ENCODE results near the gene SNCB.

SNCB gene

GRCh38 chr5:176671890-176672747 is 41.8 kb upstream of the SNCB start:
- Histone ChIP-seq H3K9me3 (ENCODE audit: severe bottlenecking) (no peaks in the 10 kb centered on the region), H3K27me3 (ENCODE audit: insufficient read depth, poor library complexity, severe bottlenecking) (peaks cover 13% of the 10 kb centered on the region), H3K4me1 (ENCODE audit: insufficient read depth, poor library complexity, severe bottlenecking) (no peaks in the 10 kb centered on the region), H3K36me3 (ENCODE audit: low read depth) (no peaks in the 10 kb centered on the region), H3K4me3 (ENCODE audit: severe bottlenecking) (no peak overlapping the region), H3K27ac (ENCODE audit: poor library complexity, severe bottlenecking) (no peak overlapping the region)
- no peak for TF ChIP-seq CTCF (IDR thresholded peaks at IDR 0.05; ENCODE audit: poor library complexity, severe bottlenecking)
- no peak for ATAC-seq (ENCODE audit: low read depth)
- no peak for DNase-seq (ENCODE audit: low spot score)

GRCh38 chr5:176671399-176671798 is 41.1 kb upstream of the SNCB start:
- H3K36me3 ChIP-seq (ENCODE audit: low read depth), result no peaks in the 10 kb centered on the region
- no peak overlapping the region for H3K4me3 ChIP-seq (ENCODE audit: severe bottlenecking)
- no peaks in the 10 kb centered on the region for H3K4me1 ChIP-seq (ENCODE audit: insufficient read depth, poor library complexity, severe bottlenecking)
- H3K27ac ChIP-seq (ENCODE audit: poor library complexity, severe bottlenecking), result no peak overlapping the region
- H3K9me3 ChIP-seq (ENCODE audit: severe bottlenecking), result no peaks in the 10 kb centered on the region
- ATAC-seq (ENCODE audit: low read depth), result no peak
- peaks cover 15% of the 10 kb centered on the region for H3K27me3 ChIP-seq (ENCODE audit: insufficient read depth, poor library complexity, severe bottlenecking)
- DNase-seq (ENCODE audit: low spot score), result no peak
- no peak for TF ChIP-seq CTCF (IDR thresholded peaks at IDR 0.05; ENCODE audit: poor library complexity, severe bottlenecking)

GRCh38 chr5:176670449-176670848 is 40.1 kb upstream of the SNCB start:
- H3K9me3 ChIP-seq (ENCODE audit: severe bottlenecking), result no peaks in the 10 kb centered on the region
- peaks cover 15% of the 10 kb centered on the region for H3K27me3 ChIP-seq (ENCODE audit: insufficient read depth, poor library complexity, severe bottlenecking)
- H3K4me1 ChIP-seq (ENCODE audit: insufficient read depth, poor library complexity, severe bottlenecking), result no peaks in the 10 kb centered on the region
- no peaks in the 10 kb centered on the region for H3K36me3 ChIP-seq (ENCODE audit: low read depth)
- DNase-seq (ENCODE audit: low spot score) (no peak), ATAC-seq (ENCODE audit: low read depth) (no peak)
- TF ChIP-seq CTCF (IDR thresholded peaks at IDR 0.05; ENCODE audit: poor library complexity, severe bottlenecking), result no peak
- no peak overlapping the region for H3K27ac ChIP-seq (ENCODE audit: poor library complexity, severe bottlenecking)
- H3K4me3 ChIP-seq (ENCODE audit: severe bottlenecking), result no peak overlapping the region

- no peak for TF ChIP-seq CTCF (IDR thresholded peaks at IDR 0.05; ENCODE audit: poor library complexity, severe bottlenecking)
- no peaks in the 10 kb centered on the region for H3K36me3 ChIP-seq (ENCODE audit: low read depth)
- peaks cover 20% of the 10 kb centered on the region for H3K27me3 ChIP-seq (ENCODE audit: insufficient read depth, poor library complexity, severe bottlenecking)
- no peaks in the 10 kb centered on the region for H3K9me3 ChIP-seq (ENCODE audit: severe bottlenecking)
- no peak overlapping the region for H3K27ac ChIP-seq (ENCODE audit: poor library complexity, severe bottlenecking)
- no peak for DNase-seq (ENCODE audit: low spot score)
- H3K4me3 ChIP-seq (ENCODE audit: severe bottlenecking), result no peak overlapping the region
- no peak for ATAC-seq (ENCODE audit: low read depth)
- H3K4me1 ChIP-seq (ENCODE audit: insufficient read depth, poor library complexity, severe bottlenecking), result no peaks in the 10 kb centered on the region
Observed at GRCh38 chr5:176667637-176668036, 37.3 kb upstream of the SNCB start.

GRCh38 chr5:176665517-176665916 is 35.2 kb upstream of the SNCB start:
- Histone ChIP-seq H3K9me3 (ENCODE audit: severe bottlenecking) (no peaks in the 10 kb centered on the region), H3K4me3 (ENCODE audit: severe bottlenecking) (no peak overlapping the region), H3K27me3 (ENCODE audit: insufficient read depth, poor library complexity, severe bottlenecking) (peaks cover 17% of the 10 kb centered on the region), H3K27ac (ENCODE audit: poor library complexity, severe bottlenecking) (no peak overlapping the region), H3K36me3 (ENCODE audit: low read depth) (no peaks in the 10 kb centered on the region), H3K4me1 (ENCODE audit: insufficient read depth, poor library complexity, severe bottlenecking) (no peaks in the 10 kb centered on the region)
- no peak for TF ChIP-seq CTCF (IDR thresholded peaks at IDR 0.05; ENCODE audit: poor library complexity, severe bottlenecking)
- no peak for DNase-seq (ENCODE audit: low spot score)
- no peak for ATAC-seq (ENCODE audit: low read depth)

All from RWPE2 (cell line).